SKM-1 (cell line): ENCODE data around the gene CGN.
A peak's percentile ranks its signal among the peaks of the same experiment; 100 is the strongest.

Experiments used
- DNase-seq: peaks from one replicate; lab custom pipeline; 2025; ENCODE audit not compliant: unreplicated experiment; lab: John Stamatoyannopoulos, UW

The CGN gene, protein sequence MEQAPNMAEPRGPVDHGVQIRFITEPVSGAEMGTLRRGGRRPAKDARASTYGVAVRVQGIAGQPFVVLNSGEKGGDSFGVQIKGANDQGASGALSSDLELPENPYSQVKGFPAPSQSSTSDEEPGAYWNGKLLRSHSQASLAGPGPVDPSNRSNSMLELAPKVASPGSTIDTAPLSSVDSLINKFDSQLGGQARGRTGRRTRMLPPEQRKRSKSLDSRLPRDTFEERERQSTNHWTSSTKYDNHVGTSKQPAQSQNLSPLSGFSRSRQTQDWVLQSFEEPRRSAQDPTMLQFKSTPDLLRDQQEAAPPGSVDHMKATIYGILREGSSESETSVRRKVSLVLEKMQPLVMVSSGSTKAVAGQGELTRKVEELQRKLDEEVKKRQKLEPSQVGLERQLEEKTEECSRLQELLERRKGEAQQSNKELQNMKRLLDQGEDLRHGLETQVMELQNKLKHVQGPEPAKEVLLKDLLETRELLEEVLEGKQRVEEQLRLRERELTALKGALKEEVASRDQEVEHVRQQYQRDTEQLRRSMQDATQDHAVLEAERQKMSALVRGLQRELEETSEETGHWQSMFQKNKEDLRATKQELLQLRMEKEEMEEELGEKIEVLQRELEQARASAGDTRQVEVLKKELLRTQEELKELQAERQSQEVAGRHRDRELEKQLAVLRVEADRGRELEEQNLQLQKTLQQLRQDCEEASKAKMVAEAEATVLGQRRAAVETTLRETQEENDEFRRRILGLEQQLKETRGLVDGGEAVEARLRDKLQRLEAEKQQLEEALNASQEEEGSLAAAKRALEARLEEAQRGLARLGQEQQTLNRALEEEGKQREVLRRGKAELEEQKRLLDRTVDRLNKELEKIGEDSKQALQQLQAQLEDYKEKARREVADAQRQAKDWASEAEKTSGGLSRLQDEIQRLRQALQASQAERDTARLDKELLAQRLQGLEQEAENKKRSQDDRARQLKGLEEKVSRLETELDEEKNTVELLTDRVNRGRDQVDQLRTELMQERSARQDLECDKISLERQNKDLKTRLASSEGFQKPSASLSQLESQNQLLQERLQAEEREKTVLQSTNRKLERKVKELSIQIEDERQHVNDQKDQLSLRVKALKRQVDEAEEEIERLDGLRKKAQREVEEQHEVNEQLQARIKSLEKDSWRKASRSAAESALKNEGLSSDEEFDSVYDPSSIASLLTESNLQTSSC

DNA sequence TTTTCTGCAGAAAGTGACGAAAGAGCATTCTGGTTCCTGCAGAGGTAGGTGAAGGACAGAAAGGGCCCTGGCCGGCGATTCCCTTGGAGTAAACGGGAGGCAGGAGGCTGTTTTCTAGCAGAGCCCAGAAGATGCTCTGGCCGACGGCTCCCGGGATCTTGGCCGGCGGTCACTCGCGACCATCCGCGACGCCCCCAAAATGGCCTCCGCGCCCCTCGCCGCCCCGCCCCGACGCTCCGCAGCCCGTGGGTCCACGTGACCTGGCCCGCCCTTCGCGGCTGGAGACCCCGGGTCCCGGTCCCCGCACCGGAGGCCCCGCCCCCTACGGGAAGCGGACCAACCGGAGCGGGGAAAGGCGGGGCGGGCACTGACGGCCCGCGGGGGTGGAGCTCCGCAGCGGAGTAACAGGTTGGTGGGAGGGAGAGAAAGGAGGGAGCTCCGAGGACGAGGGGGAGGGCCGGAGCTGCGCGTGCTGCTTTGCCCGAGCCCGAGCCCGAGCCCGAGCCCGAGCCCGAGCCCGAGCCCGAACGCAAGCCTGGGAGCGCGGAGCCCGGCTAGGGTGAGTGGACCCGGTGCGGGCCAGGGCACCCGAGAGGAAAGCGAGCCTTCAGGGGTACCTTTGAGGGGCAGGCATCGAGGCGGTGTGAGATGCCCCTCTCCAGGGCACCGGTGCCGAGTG, at the start of gene CGN:
TSS of gene CGN (plus strand) at position 431 of the 679 bp plus-strand sequence. CDS start 7,133 bp downstream, outside the sequence.
- peak; percentile 94 for DNase-seq

DNA sequence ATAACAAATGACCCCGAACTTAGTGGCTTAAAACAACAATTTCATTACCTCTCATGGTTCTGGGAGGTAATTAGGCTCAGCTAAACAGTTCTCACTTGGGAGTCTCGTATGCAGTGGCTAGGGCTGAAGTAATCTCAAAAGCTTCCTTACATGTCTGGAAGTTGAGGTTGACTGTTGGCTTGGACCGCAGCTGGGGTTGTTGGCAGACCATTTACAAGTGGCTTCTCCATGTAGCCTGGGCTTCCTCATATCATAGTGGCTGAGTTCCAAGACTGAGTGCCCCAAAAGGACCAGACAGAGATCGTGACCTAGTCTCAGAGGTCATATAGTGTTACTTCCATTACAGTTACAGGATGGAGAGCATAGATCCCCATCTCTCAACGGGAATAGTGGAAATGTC, 49.5 kb upstream of the CGN start:
- peak; percentile 77 for DNase-seq

DNA sequence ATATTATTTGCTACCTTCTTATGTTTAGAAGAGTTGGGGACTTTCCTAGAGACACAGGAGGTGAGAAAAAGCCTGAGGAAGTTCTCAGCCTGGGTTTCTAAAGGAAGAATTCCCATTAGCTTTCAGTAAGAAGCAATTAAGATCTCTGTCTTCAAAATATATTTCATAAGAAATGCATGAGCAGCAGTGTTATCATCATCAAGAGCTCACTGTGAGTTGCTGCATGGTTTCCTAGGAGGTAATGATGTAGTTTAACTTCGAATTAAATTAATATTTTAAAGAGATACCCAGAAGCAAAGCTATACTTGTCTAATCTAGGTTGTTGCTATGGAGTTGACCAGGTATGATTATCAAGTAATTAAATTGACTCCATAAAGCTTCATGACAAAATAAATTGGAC, 46.2 kb upstream of the CGN start:
- no peak for DNase-seq

GRCh38 chr1:151472856-151473731, 38.1 kb upstream of the CGN start:
- no peak for DNase-seq

DNA sequence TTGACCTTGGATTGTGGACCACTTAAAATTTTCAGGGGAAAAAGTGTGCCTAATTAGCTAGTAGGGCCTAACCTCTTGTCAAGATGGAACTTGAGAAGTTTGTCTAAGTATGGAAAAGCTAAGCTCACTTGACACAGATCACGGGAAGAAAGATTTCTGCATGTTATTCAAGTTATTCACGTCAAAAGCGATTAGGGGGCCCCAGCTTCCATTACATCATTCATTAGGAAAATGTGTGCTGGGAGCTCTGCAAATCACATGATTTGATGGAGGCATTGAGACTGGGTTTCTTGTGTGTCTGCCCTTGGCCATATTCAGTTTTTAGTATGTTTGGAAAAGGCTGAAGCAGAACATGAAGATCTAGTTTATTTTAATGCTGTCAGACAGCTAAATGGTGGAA, 36.4 kb upstream of the CGN start:
- DNase-seq = no peak

GRCh38 chr1:151475175-151475574, 36.0 kb upstream of the CGN start:
- DNase-seq = no peak

DNA sequence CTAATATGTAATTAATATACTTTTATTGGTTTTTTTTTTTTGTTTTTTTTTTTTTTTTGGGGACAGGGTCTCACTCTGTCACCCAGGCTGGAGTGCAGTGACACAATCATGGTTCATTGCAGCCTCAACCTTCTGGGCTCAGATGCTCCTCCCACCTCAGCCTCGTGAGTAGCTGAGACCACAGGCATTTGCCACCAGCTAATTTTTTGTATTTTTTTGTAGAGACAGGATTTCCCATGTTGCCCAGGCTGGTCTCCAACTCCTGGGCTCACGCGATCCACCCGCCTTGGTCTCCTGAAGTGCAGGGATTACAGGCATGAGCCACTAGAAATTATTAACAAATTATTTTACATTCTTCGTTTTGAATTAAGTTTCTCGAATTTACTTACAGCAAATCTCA, 35.1 kb upstream of the CGN start:
- DNase-seq = no peak

GRCh38 chr1:151477066-151477465, 34.1 kb upstream of the CGN start:
- DNase-seq = no peak

- DNase-seq = no peak
Measured at GRCh38 chr1:151478140-151478812, 32.9 kb upstream of the CGN start.

- DNase-seq = no peak
Measured at GRCh38 chr1:151478923-151479322, 32.3 kb upstream of the CGN start.

DNA sequence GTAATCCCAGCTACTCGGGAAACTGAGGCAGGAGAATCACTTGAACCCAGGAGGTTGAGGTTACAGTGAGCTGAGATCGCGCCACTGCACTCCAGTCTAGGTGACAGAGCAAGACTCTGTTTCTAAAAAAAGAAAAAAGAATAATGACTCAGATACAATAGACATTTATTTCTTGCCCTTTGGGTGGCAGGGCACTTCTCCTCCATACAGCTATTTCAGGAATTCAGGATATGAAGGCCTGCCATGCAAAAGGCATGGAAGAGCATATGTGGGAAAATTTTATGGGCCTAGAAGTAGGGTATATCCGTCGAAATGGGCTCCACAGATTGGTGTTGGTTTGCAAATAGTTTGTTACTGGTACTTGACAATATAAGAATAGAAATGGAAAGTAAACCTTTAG, 31.7 kb upstream of the CGN start:
- no peak for DNase-seq

DNA sequence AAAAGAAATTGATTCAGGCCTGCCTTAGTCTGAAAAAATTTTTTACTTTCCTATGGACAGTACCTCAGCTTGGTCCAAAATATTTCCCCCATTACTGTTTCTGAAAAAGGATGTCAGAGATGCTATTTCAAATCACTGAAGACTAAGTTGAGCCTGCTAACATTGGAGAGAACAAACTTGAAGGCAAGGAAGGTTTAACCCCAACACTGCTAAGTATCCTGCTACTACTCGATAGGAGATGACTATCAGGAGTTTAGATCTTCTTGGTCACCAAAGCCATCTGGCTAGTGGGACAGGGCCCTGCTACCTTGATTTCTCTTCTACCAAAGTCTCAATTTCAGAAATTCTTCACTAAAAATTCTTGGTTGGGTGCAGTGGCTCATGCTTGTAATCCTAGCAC, 29.2 kb upstream of the CGN start:
- no peak for DNase-seq

GRCh38 chr1:151485685-151486255, 25.4 kb upstream of the CGN start:
- DNase-seq = no peak

DNA sequence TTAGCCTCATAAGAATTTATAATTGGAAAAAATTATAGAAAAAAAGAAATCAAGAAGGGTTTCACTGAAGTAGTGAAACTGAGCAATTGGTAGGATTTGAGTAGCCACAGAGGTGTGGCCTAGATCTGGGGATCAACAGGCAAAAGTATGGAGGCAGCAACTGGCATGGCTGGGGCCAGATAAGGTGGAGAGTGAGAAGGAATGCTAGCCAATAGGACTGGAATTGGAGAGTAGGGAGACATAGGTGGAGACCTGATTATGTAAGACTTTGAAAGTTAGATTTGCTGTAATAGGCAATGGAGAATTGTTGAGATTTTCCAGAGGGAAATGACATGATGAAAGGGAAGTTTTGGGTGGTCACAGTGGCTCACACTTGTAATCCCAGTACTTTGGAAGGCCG, 24.6 kb upstream of the CGN start:
- no peak for DNase-seq

- DNase-seq = no peak
Measured at GRCh38 chr1:151491641-151492040, 19.5 kb upstream of the CGN start.

DNA sequence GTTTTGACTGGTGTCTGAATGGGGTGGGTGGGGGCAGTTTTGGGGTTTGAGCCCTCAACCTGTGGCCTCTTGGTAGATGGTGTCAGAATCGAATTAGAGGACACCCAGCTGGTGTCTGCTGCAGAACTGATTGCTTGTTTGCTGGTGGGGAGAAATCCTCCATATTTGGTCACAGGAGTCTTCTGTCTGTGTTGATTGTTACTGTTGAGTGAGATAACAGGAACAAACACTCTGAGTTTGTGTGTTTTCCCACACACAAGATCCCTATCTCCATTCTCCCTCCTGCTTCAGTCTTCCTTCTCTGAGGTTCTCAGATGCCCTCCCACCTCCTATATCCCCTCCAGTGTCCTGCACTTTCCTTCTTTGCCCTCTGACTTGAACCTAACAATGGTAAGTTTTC, 19.1 kb upstream of the CGN start:
- no peak for DNase-seq

- no peak for DNase-seq
Measured at GRCh38 chr1:151493042-151493441, 18.1 kb upstream of the CGN start.

- DNase-seq = no peak
Measured at GRCh38 chr1:151494741-151495281, 16.4 kb upstream of the CGN start.

- DNase-seq = no peak
Measured at GRCh38 chr1:151495316-151495715, 15.9 kb upstream of the CGN start.
